Hair follicular keratinocyte (primary cell): ENCODE data around the gene MRPL50. TPM values are rescaled to one million over a fixed set of nuclear protein-coding genes. Genes with fewer than 3 reads are reported as not detected.

ENCODE experiments used
- total RNA-seq: library from RNA; depleted of rRNA; stranded (reverse); fragments of >200 nt; gene quantifications from 2 replicates; pipeline ENCODE4 v1.2.3, GENCODE V29; 2015

MRPL50 gene
- total RNA-seq, result 10.5 and 11.5 TPM in 2 replicates

GRCh38 chr9:101398068-101398929, at the start of gene MRPL50, which contains the start of gene ZNF189:
Gene MRPL50, minus strand, starts transcription at chr9:101398618. Its CDS starts 26 bp downstream, at chr9:101398592.
Gene ZNF189, plus strand, starts transcription at chr9:101398851. Its CDS starts 306 bp downstream, at chr9:101399157.

GRCh38 chr9:101435601-101436079, 37.2 kb upstream of the MRPL50 start, which contains the start of gene ALDOB:
Gene ALDOB, minus strand, starts transcription at chr9:101435774. Its CDS starts 4,887 bp downstream, at chr9:101430887.

GRCh38 chr9:101384873-101385536, 13.4 kb downstream of the MRPL50 start, which contains the start of gene BAAT:
Gene BAAT, minus strand, starts transcription at chr9:101385006. Its CDS starts 13,602 bp downstream, at chr9:101371404.

Other genes with a start within 250 kb of the MRPL50 start
- not detected in 2 replicates for gene BAAT, start 13.6 kb downstream of the MRPL50 start, total RNA-seq
- gene ZNF189, start 233 bp upstream of the MRPL50 start, total RNA-seq, result 5.7 and 6.6 TPM in 2 replicates
- gene ALDOB, start 37.2 kb upstream of the MRPL50 start, total RNA-seq, result not detected in 2 replicates
- 17.5 and 19.2 TPM in 2 replicates for gene RNF20, start 135.2 kb upstream of the MRPL50 start, total RNA-seq
- gene PPP3R2, start 196.4 kb upstream of the MRPL50 start, total RNA-seq, result not detected in 2 replicates